GM18508 (cell line): ENCODE data around the gene SLFN12L.
"Not testable (repeated sequence)": the region's sequence is repeated elsewhere in the genome, so short reads cannot be mapped to it uniquely, and the experiment has no call there.

Source experiments
- ATAC-seq: cut with Tn5 transposase; IDR thresholded peaks from one replicate; pipeline ENCODE4 v1.9.1; 2021; ENCODE audit warnings: moderate number of reproducible peaks; ENCODE audit not compliant: insufficient read depth, unreplicated experiment

The SLFN12L gene

GRCh38 chr17:35543856-35544255 lies 6.4 kb upstream of the SLFN12L start:
- ATAC-seq: no peak

GRCh38 chr17:35542990-35543389 lies 5.5 kb upstream of the SLFN12L start:
- no peak for ATAC-seq

DNA sequence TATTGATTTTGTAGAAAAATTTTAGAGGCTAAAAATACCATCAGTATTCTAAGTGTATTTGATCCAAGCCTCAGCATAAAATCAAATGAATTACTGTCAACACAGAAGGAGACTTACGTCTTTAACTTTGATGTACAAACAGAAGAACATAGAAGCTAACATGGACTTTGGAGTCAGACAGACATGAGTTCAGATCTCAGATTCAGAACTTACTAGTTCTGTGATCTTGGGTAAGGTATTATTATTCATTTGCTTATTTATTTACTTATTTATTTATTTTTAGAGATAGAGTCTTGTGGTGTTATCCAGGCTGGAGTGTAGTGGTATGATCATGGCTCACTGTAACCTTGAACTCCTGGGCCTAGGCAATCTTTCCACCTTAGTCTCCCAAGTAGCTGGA lies 4.0 kb upstream of the SLFN12L start:
- no peak for ATAC-seq

- no peak for ATAC-seq
Measured at GRCh38 chr17:35540589-35541404, 3.3 kb upstream of the SLFN12L start.

- ATAC-seq: no peak
Measured at GRCh38 chr17:35539659-35540026, 2.2 kb upstream of the SLFN12L start.

- no peak for ATAC-seq
Measured at GRCh38 chr17:35536664-35537171, 760 bp downstream of the SLFN12L start.

GRCh38 chr17:35535406-35535805 lies 2.1 kb downstream of the SLFN12L start:
- not testable (repeated sequence) for ATAC-seq

- ATAC-seq: no peak
Measured at GRCh38 chr17:35534576-35535093, 2.8 kb downstream of the SLFN12L start.

DNA sequence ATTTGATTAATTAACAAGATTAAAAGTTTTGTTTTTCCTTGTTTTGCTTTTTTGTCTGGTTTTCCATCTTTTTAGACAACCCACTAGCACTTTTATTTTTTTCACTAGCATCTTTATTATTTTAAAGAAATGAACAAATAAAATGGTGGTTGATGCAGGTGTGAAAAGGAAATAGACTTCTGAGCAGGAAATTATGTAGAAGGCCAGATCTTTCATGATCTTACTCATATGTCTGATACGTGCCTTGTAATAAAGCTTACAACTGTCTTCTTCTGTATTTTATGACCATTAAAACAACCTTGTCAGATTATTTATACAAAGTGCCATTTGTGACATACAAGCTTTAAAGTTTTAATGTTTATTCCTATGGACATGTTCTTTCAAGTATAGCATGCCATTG lies 6.3 kb downstream of the SLFN12L start:
- ATAC-seq: no peak

- ATAC-seq: no peak
Measured at GRCh38 chr17:35529866-35530265, 7.6 kb downstream of the SLFN12L start.

DNA sequence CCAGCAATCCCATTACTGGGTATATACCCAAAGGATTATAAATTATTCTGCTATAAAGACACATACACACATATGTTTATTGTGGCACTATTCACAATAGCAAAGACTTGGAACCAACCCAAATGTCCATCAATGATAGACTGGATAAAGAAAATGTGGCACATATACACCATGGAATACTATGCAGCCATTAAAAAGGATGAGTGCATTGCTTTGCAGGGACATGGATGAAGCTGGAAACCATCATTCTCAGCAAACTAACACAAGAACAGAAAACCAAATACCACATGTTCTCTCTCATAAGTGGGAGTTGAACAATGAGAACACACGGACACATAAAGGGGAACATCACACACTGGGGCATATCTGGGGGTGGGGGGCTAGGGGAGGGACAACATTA lies 8.2 kb downstream of the SLFN12L start:
- ATAC-seq: not testable (repeated sequence)

DNA sequence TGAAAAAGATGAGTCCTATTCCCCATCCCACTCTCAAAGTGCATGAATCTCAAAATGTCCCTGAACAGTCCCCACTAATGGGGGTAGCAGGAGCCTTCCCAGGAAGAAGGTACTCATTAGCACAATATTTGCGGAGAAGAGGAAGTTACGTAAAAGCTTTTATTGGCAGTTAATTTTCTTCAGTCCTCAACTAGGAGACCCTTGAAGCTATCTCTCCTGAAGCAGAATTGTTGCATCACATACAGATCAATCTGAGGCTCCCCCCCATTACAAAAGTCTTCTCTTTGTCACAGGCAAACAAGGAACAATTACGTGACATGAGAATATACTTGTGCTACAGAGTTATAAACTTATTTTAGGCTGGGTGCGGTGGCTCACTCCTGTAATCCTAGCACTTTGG lies 14.2 kb downstream of the SLFN12L start:
- no peak for ATAC-seq

GRCh38 chr17:35521654-35522256 lies 15.7 kb downstream of the SLFN12L start:
- not testable (repeated sequence) for ATAC-seq

DNA sequence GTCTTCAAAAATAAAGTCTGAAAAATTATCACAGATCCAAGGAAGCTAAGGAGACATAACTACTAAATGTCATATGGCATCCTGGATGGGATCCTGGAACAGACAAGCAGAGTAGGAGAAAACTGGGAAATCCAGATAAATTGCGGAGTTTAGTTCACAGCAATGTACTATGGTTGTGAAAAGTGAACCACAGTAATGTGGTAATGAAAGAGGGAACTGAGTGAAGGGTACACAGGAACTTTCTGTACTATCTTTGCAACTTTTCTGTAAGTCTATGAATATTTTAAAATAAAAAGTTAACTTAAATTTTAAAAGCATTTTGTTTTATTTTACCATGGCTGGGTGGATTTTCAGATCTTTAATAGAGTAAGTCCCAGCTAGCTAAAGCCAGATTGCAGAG lies 16.3 kb downstream of the SLFN12L start:
- ATAC-seq: no peak

DNA sequence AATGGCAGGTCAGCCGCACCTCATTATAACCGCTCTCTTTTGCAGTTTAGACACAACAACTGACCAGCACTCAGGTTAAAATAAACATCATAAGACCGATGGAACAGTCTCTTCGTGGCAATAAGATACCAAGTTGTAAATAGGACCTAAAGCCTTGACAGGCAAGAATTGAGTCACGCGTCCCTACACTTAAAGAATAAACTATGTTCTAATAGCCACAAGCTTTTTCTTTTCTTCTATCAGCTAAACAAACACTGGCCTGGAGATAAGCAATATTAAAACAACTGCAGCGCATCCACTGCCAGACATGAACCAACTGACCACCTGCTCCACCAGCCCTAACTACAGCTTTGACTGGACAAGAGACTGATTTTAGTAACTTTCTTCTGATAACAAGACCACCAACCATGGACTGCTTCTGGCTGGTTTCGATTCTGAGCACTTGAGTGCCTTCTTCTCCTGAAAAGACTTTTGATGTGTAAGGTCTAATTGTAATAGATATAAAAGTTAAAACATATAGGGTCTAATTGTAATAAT lies 17.5 kb downstream of the SLFN12L start:
- ATAC-seq: no peak

DNA sequence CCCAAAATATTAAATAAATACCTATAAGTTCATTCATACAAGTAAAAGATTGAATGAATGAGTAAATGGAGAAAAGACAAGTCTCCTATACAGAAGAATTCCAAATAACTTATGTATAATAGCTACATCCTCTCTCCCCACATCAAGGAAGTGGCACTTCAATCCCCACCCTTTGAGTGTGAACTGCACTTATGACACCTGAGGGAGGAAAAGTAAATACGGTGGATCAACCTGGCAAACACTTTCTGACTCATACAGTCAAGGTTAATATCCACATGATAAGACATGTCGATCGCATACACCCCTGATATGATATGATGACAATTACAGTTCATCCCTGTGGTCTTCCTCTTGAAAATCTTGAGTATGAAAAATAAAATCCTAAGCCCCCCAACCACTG lies 18.0 kb downstream of the SLFN12L start:
- no peak for ATAC-seq

DNA sequence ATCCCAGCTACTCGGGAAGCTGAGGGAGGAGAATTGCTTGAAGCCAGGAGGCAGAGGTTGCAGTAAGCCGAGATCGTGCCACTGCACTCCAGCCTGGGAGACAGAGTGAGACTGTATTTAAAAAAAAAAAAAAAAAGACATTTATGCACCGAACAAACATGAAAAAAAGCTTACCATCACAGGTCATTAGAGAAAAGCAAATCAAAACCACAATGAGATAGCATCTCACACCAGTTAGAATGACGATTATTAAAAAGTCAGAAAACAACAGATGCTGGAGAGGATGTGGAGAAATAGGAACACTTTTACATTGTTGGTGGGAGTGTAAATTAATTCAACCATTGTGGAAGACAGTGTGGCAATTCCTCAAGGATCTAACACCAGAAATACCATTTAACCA lies 19.0 kb downstream of the SLFN12L start:
- not testable (repeated sequence) for ATAC-seq

GRCh38 chr17:35515027-35515426 lies 22.5 kb downstream of the SLFN12L start:
- ATAC-seq: no peak

DNA sequence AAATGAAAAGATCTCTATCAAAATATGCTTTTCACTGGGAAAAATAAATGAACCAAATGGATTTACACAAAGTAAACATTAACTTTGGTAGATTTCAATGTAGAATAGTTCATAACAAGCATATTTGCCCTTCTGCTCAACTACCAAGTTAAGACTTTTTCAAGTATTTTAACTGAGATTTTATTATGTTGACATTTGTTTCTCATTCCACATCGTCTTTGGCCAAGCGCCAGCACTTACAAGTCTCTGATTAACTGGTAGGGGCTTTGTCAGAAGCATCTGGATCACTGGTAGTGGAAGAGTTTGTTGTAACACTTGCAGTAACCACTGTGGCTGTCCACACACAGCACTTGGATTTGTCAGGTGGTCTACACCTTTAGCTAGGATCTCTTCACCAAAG lies 22.9 kb downstream of the SLFN12L start:
- ATAC-seq: no peak

DNA sequence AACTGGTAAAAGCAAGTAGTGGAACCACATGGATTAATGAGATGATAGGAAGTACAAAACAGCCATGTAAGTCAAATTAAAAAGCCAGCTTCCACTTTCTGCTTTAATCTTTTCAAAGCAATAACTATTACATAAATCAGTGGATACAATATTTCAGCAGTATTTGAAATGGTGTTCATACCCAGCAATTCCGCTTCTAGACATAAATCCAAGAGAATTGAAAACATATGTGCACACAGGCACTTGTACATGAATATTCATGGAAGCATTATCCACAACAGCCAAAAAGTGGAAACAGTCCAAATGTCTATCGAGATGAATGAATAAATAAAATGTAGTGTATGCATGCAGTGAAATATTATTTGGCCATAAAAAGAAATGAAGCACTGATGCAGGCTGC lies 27.4 kb downstream of the SLFN12L start:
- no peak for ATAC-seq

DNA sequence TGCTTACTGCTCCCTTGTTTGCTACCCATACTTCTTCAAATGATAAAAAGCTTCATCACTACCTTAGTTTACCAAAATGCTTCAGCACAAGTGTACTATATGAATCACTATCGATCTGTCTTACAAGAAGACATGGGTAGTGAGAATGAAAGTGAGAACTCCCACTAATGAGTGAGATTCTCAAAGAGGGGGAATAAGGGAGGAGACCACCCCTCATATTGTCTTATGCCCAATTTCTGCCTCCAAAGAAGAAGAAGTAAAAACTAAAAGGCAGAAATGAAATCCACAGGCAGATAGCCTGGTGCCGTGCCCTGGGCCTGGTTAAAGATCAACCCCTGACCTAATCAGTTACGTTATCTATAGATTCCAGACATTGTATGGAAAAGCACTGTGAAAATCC lies 29.8 kb downstream of the SLFN12L start:
- not testable (repeated sequence) for ATAC-seq
